B cell (primary cell): ENCODE results near the gene SLC35F3. TPM values are rescaled to one million over a fixed set of nuclear protein-coding genes. Genes with fewer than 3 reads are reported as not detected.

ENCODE experiments used
- ATAC-seq: fragments of 200-7000 bp; cut with Tn5 transposase; one replicate; pipeline ENCODE4 v1.10.0; 2021; ENCODE audit warnings: low read depth, mild to moderate bottlenecking, moderate number of reproducible peaks, moderate library complexity
- CTCF ChIA-PET: fragments of 350-600 bp; sonication (Branson Sonifier 250); formaldehyde crosslinking; loops from one replicate; lab custom pipeline; 2021; ENCODE audit warnings: antibody characterized with exemption, inconsistent platforms; lab: Charles Lee
- POLR2A ChIA-PET: fragments of 350-600 bp; sonication (Branson Sonifier 250); formaldehyde crosslinking; loops from one replicate; lab custom pipeline; 2021; ENCODE audit warnings: antibody characterized with exemption; lab: Charles Lee
- DNase-seq: peaks from one replicate; pipeline ENCODE4 v3.0.0; 2013
- H2AFZ ChIP-seq: 2 replicates; pipeline ENCODE4 v1.6.1; 2012; ENCODE audit warnings: mild to moderate bottlenecking, low read depth, low read length; ENCODE audit not compliant: insufficient read depth, poor library complexity, severe bottlenecking
- H3K27ac ChIP-seq, 2 donors: 1 replicate in 1 of 2; 2 replicates in 1 of 2; pipeline ENCODE4 v1.5.1; 2012 to 2013; ENCODE audit warnings: low read length in 2 of 2, mild to moderate bottlenecking in 2 of 2, moderate library complexity in 1 of 2
- H3K27me3 ChIP-seq, 4 experiments: fragments of 200-600 bp in 1 of 4; sonication (generic) in 1 of 4; replicated peaks in 1 of 4; 1 replicate in 2 of 4; 2 replicates in 2 of 4; pipeline versions ENCODE4 v1.6.1 to v1.7.0; 2013 to 2016; ENCODE audit warnings: low read length in 3 of 4, mild to moderate bottlenecking in 2 of 4, mixed read lengths in 1 of 4, moderate library complexity in 1 of 4; ENCODE audit not compliant: insufficient read depth in 4 of 4, control insufficient read depth in 3 of 4; ENCODE audit errors: control extremely low read depth in 1 of 4
- H3K36me3 ChIP-seq, 2 experiments: replicated peaks in 1 of 2; 1 replicate in 1 of 2; 2 replicates in 1 of 2; pipeline versions ENCODE4 v1.6.1 to v1.7.1; 2013; ENCODE audit warnings: low read length in 1 of 2; ENCODE audit not compliant: insufficient read depth in 2 of 2, control insufficient read depth in 1 of 2; ENCODE audit errors: control extremely low read depth in 1 of 2, extremely low read depth in 1 of 2
- H3K4me1 ChIP-seq, 2 donors: fragments of 200-600 bp in 1 of 2; sonication (generic) in 1 of 2; 1 replicate in 1 of 2; 2 replicates in 1 of 2; pipeline versions ENCODE4 v1.5.1 to v1.6.1; 2013 to 2017; ENCODE audit warnings: low read length in 2 of 2; ENCODE audit not compliant: control insufficient read depth in 2 of 2, insufficient read depth in 2 of 2
- H3K4me2 ChIP-seq: replicated peaks from 2 replicates; pipeline ENCODE3; 2012; ENCODE audit warnings: mild to moderate bottlenecking, low read depth, low read length; ENCODE audit not compliant: poor library complexity, severe bottlenecking
- H3K4me3 ChIP-seq, 5 experiments: fragments of 200-600 bp in 1 of 5; sonication (generic) in 1 of 5; 1 replicate in 3 of 5; 2 replicates in 2 of 5; pipeline versions ENCODE4 v1.5.1 to v1.7.0; 2011 to 2016; ENCODE audit warnings: low read length in 4 of 5, mild to moderate bottlenecking in 4 of 5, low read depth in 2 of 5, control low read depth in 1 of 5, moderate library complexity in 1 of 5; ENCODE audit not compliant: insufficient read depth in 1 of 5; ENCODE audit errors: control extremely low read depth in 1 of 5, extremely low read depth in 1 of 5
- H3K79me2 ChIP-seq: fragments of 200-600 bp; sonication (generic); one replicate; pipeline ENCODE4 v1.6.0; 2016; ENCODE audit warnings: low read length; ENCODE audit not compliant: control insufficient read depth, insufficient read depth
- H3K9ac ChIP-seq: fragments of 200-600 bp; sonication (generic); 2 replicates; pipeline ENCODE4 v1.6.1; 2017; ENCODE audit warnings: mild to moderate bottlenecking, low read length, moderate library complexity
- H3K9me3 ChIP-seq, 3 donors: one replicate each; pipeline versions ENCODE4 v1.6.1 to v1.7.1; 2013; ENCODE audit warnings: low read length in 2 of 3; ENCODE audit not compliant: control insufficient read depth in 2 of 3, insufficient read depth in 1 of 3; ENCODE audit errors: control extremely low read depth in 1 of 3
- H4K20me1 ChIP-seq: 2 replicates; pipeline ENCODE4 v1.6.0; 2012; ENCODE audit warnings: mild to moderate bottlenecking, low read length; ENCODE audit not compliant: insufficient read depth, control insufficient read depth, poor library complexity, severe bottlenecking
- H3K27ac Mint-ChIP-seq: one replicate; pipeline ENCODE4 v1.8.0; 2021; ENCODE audit warnings: mixed read lengths
- H3K27me3 Mint-ChIP-seq: one replicate; pipeline ENCODE4 v1.8.0; 2021; ENCODE audit warnings: mixed read lengths
- H3K4me1 Mint-ChIP-seq: one replicate; pipeline ENCODE4 v1.8.0; 2021; ENCODE audit warnings: mixed read lengths
- H3K4me3 Mint-ChIP-seq: one replicate; pipeline ENCODE4 v1.8.0; 2021; ENCODE audit warnings: mixed read lengths
- H3K9me3 Mint-ChIP-seq: one replicate; pipeline ENCODE4 v1.8.0; 2022; ENCODE audit warnings: mixed read lengths; ENCODE audit not compliant: insufficient read depth
- CTCF ChIP-seq: fragments of 200-600 bp; IDR thresholded peaks from one replicate; pipeline ENCODE4 v1.8.0; 2022; ENCODE audit warnings: antibody characterized with exemption, mild to moderate bottlenecking
- EZH2 ChIP-seq: IDR thresholded peaks from 2 replicates; pipeline ENCODE4 v1.6.1; 2012; ENCODE audit warnings: borderline replicate concordance, low read depth, mild to moderate bottlenecking, moderate library complexity, low read length; ENCODE audit not compliant: insufficient read depth, poor library complexity, severe bottlenecking
- WGBS: methylation state at CpG from one replicate; pipeline ENCODE4 v1.1.5; 2013; ENCODE audit warnings: missing lambda C conversion rate; ENCODE audit not compliant: insufficient coverage; 5-methylcytosine and 5-hydroxymethylcytosine counted together
- intact Hi-C: fragments of 100-400 bp; cut with micrococcal nuclease; formaldehyde crosslinking; loops from one replicate; pipeline ENCODE4 v1.10.0; 2022
- polyA plus RNA-seq: library from polyadenylated mRNA; depleted of rRNA; stranded (reverse); fragments of >200 nt; gene quantifications from 2 replicates; pipeline ENCODE4 v1.2.3, GENCODE V29; 2012
- total RNA-seq, 2 donors: library from RNA; stranded (reverse); fragments of 120-200 nt in 1 of 2; gene quantifications; 1 replicate in 1 of 2; 2 replicates in 1 of 2; pipeline versions ENCODE4 v1.2.3 to v1.2.4, GENCODE V29; 2013 to 2022

The SLC35F3 gene
- total and polyA plus RNA-seq, 2 donors (not counting 1 experiment from before 2014, with no cell fraction given), result not detected

- H3K4me3 Mint-ChIP-seq, result no peak overlapping the region
- Histone ChIP-seq H3K9me3 (no peaks in the 10 kb centered on the region), H3K27me3 (no peaks in the 10 kb centered on the region), H3K36me3 (no peaks in the 10 kb centered on the region), H4K20me1 (no peaks in the 10 kb centered on the region), H3K79me2 (no peaks in the 10 kb centered on the region), H3K4me1 (peaks cover 0 to 4% of the 10 kb centered on the region in 2 donors), H3K9ac (no peak overlapping the region), H3K4me3 (no peak overlapping the region), H3K4me2 (no peak overlapping the region), H2AFZ (no peak overlapping the region), H3K27ac (no peak overlapping the region)
- ATAC-seq, result no peak
- intact Hi-C loops, result no loop called here
- WGBS, result 65% methylated on average over 3 of the region's 3 CpGs
- H3K4me1 Mint-ChIP-seq, result no peaks in the 10 kb centered on the region
- no peak overlapping the region for H3K27ac Mint-ChIP-seq
- no peak for DNase-seq
- no peaks in the 10 kb centered on the region for H3K9me3 Mint-ChIP-seq
- peaks cover 4% of the 10 kb centered on the region for H3K27me3 Mint-ChIP-seq
- POLR2A ChIA-PET, result no interaction called here
- TF ChIP-seq EZH2, result no peak
- no peak for TF ChIP-seq CTCF
- CTCF ChIA-PET, result no interaction called here
Observed at GRCh38 chr1:234361102-234361603, 456.7 kb downstream of the SLC35F3 start.

- H3K4me2 ChIP-seq, result no peak overlapping the region
- TF ChIP-seq CTCF (no peak), EZH2 (no peak)
- H3K27me3 Mint-ChIP-seq, result peaks cover 4% of the 10 kb centered on the region
- peaks cover 0 to 4% of the 10 kb centered on the region in 2 donors for H3K4me1 ChIP-seq
- H3K27ac Mint-ChIP-seq, result no peak overlapping the region
- no peaks in the 10 kb centered on the region for H3K27me3 ChIP-seq
- no CpG with 5 or more reads among the region's 2 CpGs for WGBS
- no peak overlapping the region for H2AFZ ChIP-seq
- H3K9me3 ChIP-seq, result no peaks in the 10 kb centered on the region
- ATAC-seq (no peak), DNase-seq (no peak)
- no peak overlapping the region for H3K4me3 ChIP-seq
- H3K9ac ChIP-seq, result no peak overlapping the region
- H3K9me3 Mint-ChIP-seq, result no peaks in the 10 kb centered on the region
- no peaks in the 10 kb centered on the region for H3K4me1 Mint-ChIP-seq
- ChIA-PET POLR2A (no interaction called here), CTCF (no interaction called here)
- H3K27ac ChIP-seq, result no peak overlapping the region
- no peaks in the 10 kb centered on the region for H3K36me3 ChIP-seq
- intact Hi-C loops, result no loop called here
- H4K20me1 ChIP-seq, result no peaks in the 10 kb centered on the region
- H3K4me3 Mint-ChIP-seq, result no peak overlapping the region
- no peaks in the 10 kb centered on the region for H3K79me2 ChIP-seq
Observed at GRCh38 chr1:234362558-234362957, 458.1 kb downstream of the SLC35F3 start.
